GM13977 (cell line): ENCODE results near the gene COL13A1.

Source experiments
- DNase-seq: peaks from one replicate; pipeline ENCODE4 v3.0.0; 2012; ENCODE audit warnings: low spot score
- in situ Hi-C: fragments of 300-500 bp; cut with MboI; formaldehyde crosslinking; loops from one replicate; pipeline ENCODE4 v1.12.0; 2022; ENCODE audit warnings: low sequenced_read_pairs, low pct_unique_long_range_greater_than_20kb, mixed read lengths, inconsistent platforms; ENCODE audit not compliant: unreplicated experiment
- TF ChIP-seq, protein P1 (sequence below): IDR thresholded peaks from 2 replicates; pipeline ENCODE4 v1.5.1; 2012; ENCODE audit warnings: mild to moderate bottlenecking, control low read depth; ENCODE audit not compliant: insufficient read depth; ENCODE audit errors: extremely low read depth, missing control alignments

Gene COL13A1

DNA sequence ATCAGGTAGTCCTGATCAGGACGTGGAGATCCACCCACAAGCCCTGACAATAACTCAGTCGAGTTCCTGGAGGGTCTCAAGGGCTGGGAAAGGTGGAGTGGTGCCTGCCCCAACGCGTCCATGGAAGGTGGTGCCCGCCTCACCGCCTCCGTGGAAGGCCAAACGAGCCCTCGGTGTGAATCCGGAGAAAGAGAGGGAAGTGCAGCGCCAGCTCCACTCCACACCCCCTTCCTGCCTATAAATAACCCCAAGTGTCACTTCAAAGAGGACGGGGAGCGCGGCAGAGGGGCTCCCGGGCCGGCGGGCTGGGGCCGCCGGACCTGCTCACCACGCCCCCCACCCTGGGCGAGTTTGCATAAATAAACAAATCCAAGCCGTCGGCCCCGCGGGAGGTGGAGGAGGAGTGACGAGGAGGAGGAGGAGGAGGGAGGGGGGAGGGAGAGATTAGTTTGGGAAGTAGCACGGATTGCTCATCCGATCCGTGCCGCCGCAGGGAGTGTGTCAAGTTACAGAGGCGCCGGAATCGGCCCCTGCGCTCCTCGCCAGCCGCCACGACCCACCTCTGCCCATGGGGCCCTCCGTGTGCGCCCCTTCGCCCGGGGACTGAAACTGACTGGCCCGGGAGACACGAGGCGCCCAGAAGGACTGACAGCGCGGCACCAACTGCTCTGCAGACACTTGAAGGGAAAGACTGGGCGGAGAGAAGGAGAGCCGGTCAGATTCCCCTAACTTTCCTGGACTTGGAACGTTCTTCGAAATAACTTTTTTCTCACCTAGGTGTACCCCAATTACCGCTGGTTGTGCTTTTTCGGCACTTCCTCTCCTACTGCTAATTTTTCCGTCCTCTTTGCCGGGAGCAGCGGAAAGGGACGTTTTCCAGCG is at the start of gene COL13A1:
TSS of gene COL13A1 (plus strand) at position 473 of the 882 bp plus-strand sequence. CDS start 518 bp downstream, outside the sequence.
- TF ChIP-seq, protein P1, sequence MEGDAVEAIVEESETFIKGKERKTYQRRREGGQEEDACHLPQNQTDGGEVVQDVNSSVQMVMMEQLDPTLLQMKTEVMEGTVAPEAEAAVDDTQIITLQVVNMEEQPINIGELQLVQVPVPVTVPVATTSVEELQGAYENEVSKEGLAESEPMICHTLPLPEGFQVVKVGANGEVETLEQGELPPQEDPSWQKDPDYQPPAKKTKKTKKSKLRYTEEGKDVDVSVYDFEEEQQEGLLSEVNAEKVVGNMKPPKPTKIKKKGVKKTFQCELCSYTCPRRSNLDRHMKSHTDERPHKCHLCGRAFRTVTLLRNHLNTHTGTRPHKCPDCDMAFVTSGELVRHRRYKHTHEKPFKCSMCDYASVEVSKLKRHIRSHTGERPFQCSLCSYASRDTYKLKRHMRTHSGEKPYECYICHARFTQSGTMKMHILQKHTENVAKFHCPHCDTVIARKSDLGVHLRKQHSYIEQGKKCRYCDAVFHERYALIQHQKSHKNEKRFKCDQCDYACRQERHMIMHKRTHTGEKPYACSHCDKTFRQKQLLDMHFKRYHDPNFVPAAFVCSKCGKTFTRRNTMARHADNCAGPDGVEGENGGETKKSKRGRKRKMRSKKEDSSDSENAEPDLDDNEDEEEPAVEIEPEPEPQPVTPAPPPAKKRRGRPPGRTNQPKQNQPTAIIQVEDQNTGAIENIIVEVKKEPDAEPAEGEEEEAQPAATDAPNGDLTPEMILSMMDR: no peak
- in situ Hi-C loops: no loop called here
- DNase-seq: peak; percentile 42

DNA sequence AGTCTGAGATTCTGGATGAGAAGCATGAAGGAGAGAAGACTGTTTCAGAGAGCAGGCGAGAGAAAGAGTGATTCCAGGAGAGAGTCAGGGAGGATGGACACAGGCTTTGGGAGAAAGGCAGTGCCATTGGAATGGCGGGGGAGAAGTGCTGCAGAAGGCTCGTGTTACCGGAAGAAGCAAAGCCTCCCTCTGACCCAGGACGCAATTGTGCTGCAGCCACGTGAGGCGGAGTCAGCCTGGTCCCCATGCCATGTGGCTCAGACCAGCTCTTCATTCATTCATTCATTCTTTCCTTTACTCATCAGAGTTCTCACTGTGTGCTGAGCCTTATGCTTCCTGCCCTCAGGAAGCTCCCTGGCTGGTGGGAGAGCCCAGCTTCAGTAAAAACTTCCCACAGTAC is 49.2 kb upstream of the COL13A1 start:
- no peak for DNase-seq
- TF ChIP-seq, protein P1: no peak

DNA sequence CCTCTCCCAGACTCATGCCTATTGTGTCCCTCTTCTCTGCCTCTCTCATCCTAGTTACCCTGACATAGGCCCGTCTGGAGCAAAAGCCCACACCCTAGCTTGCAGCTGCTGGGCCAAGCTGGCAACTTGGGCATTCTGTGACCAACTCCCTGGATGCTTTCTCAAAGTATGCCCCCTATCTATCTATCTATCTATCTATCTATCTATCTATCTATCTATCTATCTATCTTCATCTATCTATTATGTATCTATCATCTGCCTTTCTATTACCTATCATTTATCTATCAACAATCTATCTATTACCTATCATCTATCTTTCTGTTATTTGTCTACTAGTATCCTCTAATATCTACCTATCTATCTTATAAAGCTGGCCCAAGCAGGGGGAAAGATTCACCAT is 45.4 kb upstream of the COL13A1 start:
- TF ChIP-seq, protein P1: no peak
- in situ Hi-C loops: no loop called here
- DNase-seq: no peak

More for the DNA sequence above, 49.2 kb upstream of the COL13A1 start:
- in situ Hi-C loops: no loop called here

DNA sequence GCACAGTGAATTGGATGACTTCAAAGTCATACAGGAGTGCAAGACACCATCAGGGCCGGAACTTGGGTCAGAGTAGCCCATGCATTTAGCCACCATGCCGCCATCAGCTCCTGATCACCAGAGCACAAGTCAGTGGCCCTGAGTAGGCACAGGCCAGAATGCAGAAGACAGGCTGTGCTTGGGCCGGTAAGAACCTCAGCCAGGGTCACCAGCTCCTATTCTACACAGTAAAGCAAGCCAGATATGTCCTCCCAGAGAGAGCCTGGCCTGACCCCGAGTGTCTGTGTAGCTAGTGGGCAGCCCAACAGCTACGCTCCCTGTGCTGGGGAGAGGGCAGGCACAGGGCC is 44.5 kb upstream of the COL13A1 start:
- in situ Hi-C loops: no loop called here
- TF ChIP-seq, protein P1: no peak
- no peak for DNase-seq

DNA sequence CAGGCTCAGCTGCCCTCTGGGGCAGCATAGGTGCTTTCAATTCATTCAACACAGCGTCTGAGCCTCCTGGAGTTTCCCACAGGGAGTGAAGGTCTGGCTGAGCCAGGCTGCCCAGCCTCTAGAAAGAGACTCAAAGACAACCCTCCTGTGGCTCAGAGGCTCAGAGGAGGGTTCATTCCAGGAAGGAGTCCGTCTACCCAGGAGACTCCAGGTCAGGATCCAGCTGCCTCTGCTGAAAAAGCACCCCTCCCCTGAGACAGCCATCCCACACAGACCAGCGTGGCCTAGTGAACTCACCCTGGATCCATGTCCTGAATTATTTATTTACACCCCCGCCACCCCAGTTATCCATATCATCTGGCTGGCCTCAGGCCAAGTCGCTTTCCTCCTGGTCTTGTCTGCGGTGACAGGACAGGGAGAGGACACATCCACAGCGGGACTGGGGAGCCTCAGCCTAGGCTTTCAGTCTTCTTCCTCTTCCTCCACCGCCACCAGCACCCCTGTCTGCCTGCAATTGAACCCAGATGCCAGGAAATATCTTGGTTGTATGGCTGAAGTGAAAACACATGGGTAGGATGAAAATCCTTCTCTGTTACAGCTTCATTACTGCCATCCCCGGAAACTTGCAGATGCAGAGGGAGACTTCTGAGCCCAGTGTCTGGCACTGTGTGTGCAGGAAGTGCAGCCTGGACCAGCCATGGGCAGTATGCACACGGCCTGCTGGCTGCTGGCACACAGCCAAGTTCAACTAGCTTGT is 44.0 kb upstream of the COL13A1 start:
- in situ Hi-C loops: no loop called here
- TF ChIP-seq, protein P1: no peak
- no peak for DNase-seq

DNA sequence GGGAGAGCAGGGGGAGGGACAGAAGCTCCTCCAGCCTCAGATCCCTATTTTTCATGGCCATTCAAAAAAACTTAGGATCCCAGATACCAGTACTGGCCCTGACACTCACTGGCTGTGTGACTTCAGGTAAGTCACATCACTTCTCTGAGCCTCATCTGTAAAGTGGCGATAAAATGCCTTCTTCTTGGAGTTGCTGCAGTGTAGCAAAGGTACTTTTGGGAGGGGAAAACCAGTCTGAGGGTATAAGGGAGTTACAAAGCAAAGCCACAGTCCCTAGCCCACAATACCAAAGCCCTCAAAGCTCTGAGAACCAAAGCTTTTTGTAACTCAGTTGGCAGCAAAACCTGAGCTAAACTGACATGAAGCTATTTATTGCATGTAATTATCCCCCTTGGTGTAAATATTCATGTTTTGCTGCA is 43.4 kb upstream of the COL13A1 start:
- in situ Hi-C loops: no loop called here
- TF ChIP-seq, protein P1: no peak
- DNase-seq: no peak
